ENCODE measurements around the gene OPTN. TPM values are rescaled to one million over a fixed set of nuclear protein-coding genes. Genes with fewer than 3 reads are reported as not detected.

OPTN gene
- total RNA-seq, 1 donor from 2014 or later = 53.4 TPM

DNA sequence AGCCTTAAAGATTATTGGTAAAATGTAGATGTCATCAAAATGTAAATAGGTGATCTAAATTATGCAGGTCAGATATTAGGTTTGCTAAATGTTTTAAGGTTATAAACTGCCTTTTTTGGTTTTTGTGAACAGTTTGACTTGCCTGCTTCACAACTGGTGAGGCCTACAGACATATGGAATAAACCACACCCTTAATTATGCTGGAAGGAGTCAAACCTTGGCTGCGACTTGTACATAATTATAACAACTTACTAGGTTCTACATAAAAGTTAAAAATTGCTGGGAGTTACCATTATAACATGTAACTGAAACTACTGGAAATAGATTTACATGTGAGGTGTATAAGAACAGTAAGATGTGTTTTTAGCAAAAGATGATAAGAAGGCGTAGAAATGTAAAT, 31.5 kb upstream of the OPTN start:
- intact Hi-C loops (cut with DNase I) = no loop called here
- no peak for DNase-seq
- H3K27ac ChIP-seq = no peak overlapping the region
- no peaks in the 10 kb centered on the region for H3K9me3 ChIP-seq
- TF ChIP-seq, protein P1, sequence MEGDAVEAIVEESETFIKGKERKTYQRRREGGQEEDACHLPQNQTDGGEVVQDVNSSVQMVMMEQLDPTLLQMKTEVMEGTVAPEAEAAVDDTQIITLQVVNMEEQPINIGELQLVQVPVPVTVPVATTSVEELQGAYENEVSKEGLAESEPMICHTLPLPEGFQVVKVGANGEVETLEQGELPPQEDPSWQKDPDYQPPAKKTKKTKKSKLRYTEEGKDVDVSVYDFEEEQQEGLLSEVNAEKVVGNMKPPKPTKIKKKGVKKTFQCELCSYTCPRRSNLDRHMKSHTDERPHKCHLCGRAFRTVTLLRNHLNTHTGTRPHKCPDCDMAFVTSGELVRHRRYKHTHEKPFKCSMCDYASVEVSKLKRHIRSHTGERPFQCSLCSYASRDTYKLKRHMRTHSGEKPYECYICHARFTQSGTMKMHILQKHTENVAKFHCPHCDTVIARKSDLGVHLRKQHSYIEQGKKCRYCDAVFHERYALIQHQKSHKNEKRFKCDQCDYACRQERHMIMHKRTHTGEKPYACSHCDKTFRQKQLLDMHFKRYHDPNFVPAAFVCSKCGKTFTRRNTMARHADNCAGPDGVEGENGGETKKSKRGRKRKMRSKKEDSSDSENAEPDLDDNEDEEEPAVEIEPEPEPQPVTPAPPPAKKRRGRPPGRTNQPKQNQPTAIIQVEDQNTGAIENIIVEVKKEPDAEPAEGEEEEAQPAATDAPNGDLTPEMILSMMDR (IDR thresholded peaks at IDR 0.05) = no peak
- no peaks in the 10 kb centered on the region for H3K27me3 ChIP-seq (ENCODE audit: low read depth)
- H3K4me3 ChIP-seq = no peak overlapping the region
- no peaks in the 10 kb centered on the region for H3K4me1 ChIP-seq
- no peaks in the 10 kb centered on the region for H3K36me3 ChIP-seq
- ATAC-seq = no peak

DNA sequence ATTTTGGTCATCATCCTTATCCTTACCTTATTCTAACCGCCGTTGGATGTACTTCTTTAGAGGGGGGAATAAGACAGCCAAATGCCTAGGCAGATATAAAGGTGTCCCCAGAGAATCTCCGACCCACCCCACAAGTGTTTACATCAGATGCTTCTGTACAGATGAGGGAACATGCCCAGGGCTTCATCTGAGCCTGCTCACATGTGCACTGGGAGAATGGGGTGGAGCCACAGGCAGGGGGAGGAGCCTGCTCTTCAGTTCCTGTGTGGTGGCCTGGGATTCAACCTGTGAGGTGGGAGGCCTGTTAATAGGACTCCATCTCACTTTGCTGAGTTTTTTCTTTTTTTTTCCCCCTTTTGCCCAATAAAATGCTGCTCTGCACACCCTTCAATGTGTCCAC, 27.6 kb upstream of the OPTN start:
- intact Hi-C loops (cut with DNase I) = no loop called here
- no peaks in the 10 kb centered on the region for H3K36me3 ChIP-seq
- no peak for ATAC-seq
- H3K27ac ChIP-seq = no peak overlapping the region
- peaks cover 6% of the 10 kb centered on the region for H3K4me1 ChIP-seq
- H3K9me3 ChIP-seq = no peaks in the 10 kb centered on the region
- no peak overlapping the region for H3K4me3 ChIP-seq
- DNase-seq = no peak
- TF ChIP-seq, protein P1 (IDR thresholded peaks at IDR 0.05) = no peak
- no peaks in the 10 kb centered on the region for H3K27me3 ChIP-seq (ENCODE audit: low read depth)

DNA sequence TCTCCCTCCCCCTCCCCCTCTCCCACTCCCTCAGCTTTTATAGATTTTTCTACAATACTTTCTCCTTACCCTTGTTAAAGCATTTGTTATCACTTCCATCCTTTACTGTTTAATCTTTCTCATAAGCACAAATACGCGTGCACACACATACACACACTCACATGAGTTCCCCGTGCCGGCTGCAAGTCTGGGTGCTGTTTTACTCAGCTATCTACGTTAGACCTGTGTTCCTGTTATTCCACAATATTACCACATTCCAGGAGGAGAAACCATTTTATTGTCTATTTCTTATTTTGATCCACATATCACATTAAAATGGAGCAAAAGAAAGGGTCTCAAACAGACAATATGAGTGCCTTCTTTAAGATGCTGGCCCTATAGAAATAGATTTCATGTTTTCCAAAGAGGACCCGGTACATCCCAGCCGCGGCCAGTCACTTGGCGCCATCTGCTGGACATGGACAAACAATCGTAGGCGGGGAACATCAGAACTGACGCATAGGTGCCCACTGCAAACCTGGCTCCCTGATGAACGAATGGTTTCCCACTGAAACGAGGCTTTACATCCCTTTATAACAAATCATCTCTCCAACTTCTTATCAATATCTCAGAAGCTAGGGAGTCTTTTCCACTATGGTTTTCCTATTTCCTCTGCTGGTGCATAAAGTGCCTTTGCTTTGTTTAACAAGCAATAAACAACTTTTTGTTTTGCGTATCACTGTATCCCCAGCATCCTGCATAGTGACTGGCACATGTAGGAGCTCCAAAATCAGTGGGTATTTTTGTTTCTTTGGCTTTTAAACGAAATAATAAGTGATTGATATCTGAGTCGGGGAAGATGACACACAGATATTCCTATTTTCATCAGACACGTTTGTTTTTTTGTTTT, 25.2 kb upstream of the OPTN start:
- Histone ChIP-seq H3K9me3 (peaks cover 11% of the 10 kb centered on the region), H3K4me3 (no peak overlapping the region), H3K4me1 (peaks cover 6% of the 10 kb centered on the region), H3K27ac (no peak overlapping the region), H3K36me3 (no peaks in the 10 kb centered on the region), H3K27me3 (ENCODE audit: low read depth) (no peaks in the 10 kb centered on the region)
- ATAC-seq = peak; percentile 81 to 87
- TF ChIP-seq, protein P1 (IDR thresholded peaks at IDR 0.05) = peak; percentile 80
- DNase-seq = peak; percentile 68
- intact Hi-C loops (cut with DNase I) = no loop called here

DNA sequence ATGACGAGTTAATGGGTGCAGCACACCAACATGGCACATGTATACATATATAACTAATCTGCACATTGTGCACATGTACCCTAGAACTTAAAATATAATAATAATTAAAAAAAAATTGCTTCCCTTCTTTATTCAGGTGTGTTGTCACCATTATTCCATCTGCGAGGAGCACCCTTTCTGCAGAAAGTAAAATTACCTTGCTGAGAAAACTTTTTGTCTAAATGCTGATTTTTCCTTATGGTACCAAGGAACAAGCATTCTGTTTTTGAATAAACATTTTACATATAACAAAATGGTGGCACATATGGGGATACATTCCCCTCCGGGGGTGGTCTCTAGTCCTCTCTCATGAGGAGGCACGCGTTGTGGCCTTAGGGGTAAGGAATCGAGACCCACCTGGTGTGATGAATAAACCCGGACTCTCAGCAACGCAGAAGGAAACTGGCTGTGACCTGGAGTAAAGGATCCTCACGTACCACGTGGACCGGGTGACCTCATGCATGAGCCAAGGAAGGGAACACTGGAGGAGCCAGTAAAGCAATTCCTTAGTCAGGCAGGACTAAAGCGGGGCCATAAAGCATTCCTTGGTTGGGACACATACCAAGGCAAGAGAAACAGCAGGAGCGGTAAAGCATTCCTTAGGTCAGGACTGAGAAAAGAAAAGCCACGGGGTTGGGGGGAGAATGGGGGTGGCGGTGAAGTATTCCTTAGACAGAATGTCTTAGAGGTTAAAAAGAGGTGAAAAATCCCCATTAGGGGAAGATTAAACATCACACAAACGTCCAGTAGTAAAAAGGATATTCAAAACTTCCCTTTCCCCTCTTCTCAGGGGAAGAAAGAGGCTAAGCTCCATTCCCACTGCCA, 20.8 kb upstream of the OPTN start:
- no peak for ATAC-seq

DNA sequence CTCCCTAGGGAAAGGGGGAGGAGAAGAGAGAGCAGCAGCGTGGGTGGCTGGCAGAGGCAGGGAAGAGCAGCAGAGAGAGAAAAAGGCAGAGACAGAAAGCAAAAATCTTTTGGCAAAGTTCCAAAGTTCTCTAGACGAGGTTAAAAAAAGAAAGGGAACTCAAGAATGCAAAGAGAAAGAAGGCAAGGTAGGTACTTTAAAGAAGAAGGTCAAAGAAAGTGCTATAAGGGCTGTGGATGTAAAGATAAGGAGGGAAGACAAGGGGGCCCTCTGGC, 20.2 kb upstream of the OPTN start:
- intact Hi-C loops (cut with DNase I) = no loop called here
- peaks cover 5% of the 10 kb centered on the region for H3K4me1 ChIP-seq

More for the DNA sequence above, 20.8 kb upstream of the OPTN start:
- no peaks in the 10 kb centered on the region for H3K27me3 ChIP-seq (ENCODE audit: low read depth)
- no peak overlapping the region for H3K4me3 ChIP-seq
- no peaks in the 10 kb centered on the region for H3K36me3 ChIP-seq
- no peak for DNase-seq
- no peak overlapping the region for H3K27ac ChIP-seq
- intact Hi-C loops (cut with DNase I) = no loop called here
- peaks cover 33% of the 10 kb centered on the region for H3K9me3 ChIP-seq
- TF ChIP-seq, protein P1 (IDR thresholded peaks at IDR 0.05) = no peak
- peaks cover 6% of the 10 kb centered on the region for H3K4me1 ChIP-seq

More for the DNA sequence above, 20.2 kb upstream of the OPTN start:
- H3K27me3 ChIP-seq (ENCODE audit: low read depth) = no peaks in the 10 kb centered on the region
- ATAC-seq (no peak), DNase-seq (no peak)
- no peaks in the 10 kb centered on the region for H3K36me3 ChIP-seq
- H3K27ac ChIP-seq = no peak overlapping the region
- H3K4me3 ChIP-seq = no peak overlapping the region
- TF ChIP-seq, protein P1 (IDR thresholded peaks at IDR 0.05) = no peak
- H3K9me3 ChIP-seq = peaks cover 39% of the 10 kb centered on the region
